H1 (cell line): Measurements from ENCODE around the gene FBXO2. TPM values are rescaled to one million over a fixed set of nuclear protein-coding genes. Genes with fewer than 3 reads are reported as not detected.

Experiments
- CTCF ChIA-PET: fragments of 300-600 bp; sonication (Branson Sonifier 250); formaldehyde crosslinking; loops from one replicate; lab custom pipeline; 2021; ENCODE audit not compliant: partially characterized antibody; lab: Charles Lee
- POLR2A ChIA-PET: fragments of 300-600 bp; sonication (Branson Sonifier 250); formaldehyde crosslinking; loops from one replicate; lab custom pipeline; 2021; ENCODE audit warnings: inconsistent platforms; ENCODE audit not compliant: partially characterized antibody; lab: Charles Lee
- DNase-seq, 2 experiments: peaks; one replicate each; pipeline versions ENCODE4 v3.0.0 to v3.0.0-alpha.2; 2010 to 2022; ENCODE audit warnings: low spot score in 2 of 2, low read depth in 1 of 2, mixed read lengths in 1 of 2
- FAIRE-seq: peaks from 2 replicates; lab custom pipeline; 2011; peaks lifted over from hg19 to GRCh38; lab: Jason Lieb, UNC
- H2AFZ ChIP-seq: 2 replicates; pipeline ENCODE4 v1.8.1; 2012; ENCODE audit warnings: low read length, inconsistent platforms
- H2AK5ac ChIP-seq: 2 replicates; pipeline ENCODE4 v1.6.1; 2013; ENCODE audit warnings: low read depth, low read length
- H2BK120ac ChIP-seq: replicated peaks from 2 replicates; pipeline ENCODE3; 2013; ENCODE audit warnings: low read depth, low read length, inconsistent platforms
- H2BK12ac ChIP-seq: 2 replicates; pipeline ENCODE4 v1.6.1; 2013; ENCODE audit warnings: low read depth, low read length
- H2BK15ac ChIP-seq: 2 replicates; pipeline ENCODE4 v1.6.1; 2013; ENCODE audit warnings: low read length
- H2BK20ac ChIP-seq: 2 replicates; pipeline ENCODE4 v1.6.1; 2013; ENCODE audit warnings: low read length
- H2BK5ac ChIP-seq: 2 replicates; pipeline ENCODE4 v1.6.1; 2013; ENCODE audit warnings: low read depth, low read length
- H3K14ac ChIP-seq: 2 replicates; pipeline ENCODE4 v1.6.1; 2013; ENCODE audit warnings: inconsistent platforms; ENCODE audit not compliant: insufficient read length
- H3K18ac ChIP-seq: 2 replicates; pipeline ENCODE4 v1.6.1; 2013; ENCODE audit warnings: low read length; ENCODE audit errors: extremely low read depth
- H3K23ac ChIP-seq: 2 replicates; pipeline ENCODE4 v1.6.1; 2013; ENCODE audit warnings: inconsistent platforms; ENCODE audit not compliant: insufficient read length
- H3K23me2 ChIP-seq: 2 replicates; pipeline ENCODE4 v1.6.1; 2013; ENCODE audit warnings: low read depth, low read length
- H3K27ac ChIP-seq: 2 replicates; pipeline ENCODE4 v1.6.1; 2011; ENCODE audit warnings: low read depth, low read length, inconsistent platforms
- H3K27me3 ChIP-seq, 4 experiments: replicated peaks in 1 of 4; 1 replicate in 1 of 4; 2 replicates in 3 of 4; pipeline versions ENCODE4 v1.6.1 to v1.8.1; 2011 to 2013; ENCODE audit warnings: low read length in 3 of 4, mild to moderate bottlenecking in 3 of 4, inconsistent platforms in 2 of 4, mixed read lengths in 2 of 4, moderate library complexity in 1 of 4; ENCODE audit not compliant: control insufficient read depth in 3 of 4, insufficient read depth in 3 of 4; ENCODE audit errors: extremely low read depth in 1 of 4
- H3K36me3 ChIP-seq, 4 experiments: 2 replicates each; pipeline versions ENCODE4 v1.6.1 to v1.8.1; 2011 to 2013; ENCODE audit warnings: mild to moderate bottlenecking in 4 of 4, low read length in 3 of 4, moderate library complexity in 2 of 4, control low read depth in 1 of 4, inconsistent platforms in 1 of 4; ENCODE audit not compliant: insufficient read depth in 4 of 4, control insufficient read depth in 2 of 4
- H3K4ac ChIP-seq: replicated peaks from 2 replicates; pipeline ENCODE3; 2013; ENCODE audit warnings: low read length, low read depth, mixed read lengths, inconsistent platforms; ENCODE audit not compliant: insufficient read length
- H3K4me1 ChIP-seq, 4 experiments: replicated peaks in 1 of 4; 1 replicate in 1 of 4; 2 replicates in 3 of 4; pipeline versions ENCODE4 v1.6.1 to v1.8.1; 2011 to 2013; ENCODE audit warnings: low read length in 3 of 4, inconsistent platforms in 2 of 4, mixed read lengths in 1 of 4; ENCODE audit not compliant: insufficient read depth in 4 of 4, control insufficient read depth in 3 of 4
- H3K4me2 ChIP-seq, 2 experiments: 2 replicates each; pipeline versions ENCODE4 v1.6.1 to v1.8.1; 2011 to 2013; ENCODE audit warnings: low read depth in 2 of 2, low read length in 2 of 2, control low read depth in 1 of 2, inconsistent platforms in 1 of 2, mild to moderate bottlenecking in 1 of 2; ENCODE audit not compliant: insufficient read depth in 1 of 2
- H3K4me3 ChIP-seq, 4 experiments: fragments of 200-600, 300-600 bp in 1 of 4; sonication (generic), shearing (Covaris generic), sonication (Bioruptor Twin) in 1 of 4; 2 replicates each; pipeline versions ENCODE4 v1.5.1 to v1.8.1; 2011 to 2016; ENCODE audit warnings: low read length in 4 of 4, low read depth in 3 of 4, control low read depth in 2 of 4, inconsistent platforms in 2 of 4, mild to moderate bottlenecking in 2 of 4, mixed read lengths in 1 of 4, moderate library complexity in 1 of 4; ENCODE audit not compliant: insufficient read depth in 2 of 4; ENCODE audit errors: extremely low read depth in 1 of 4
- H3K56ac ChIP-seq: replicated peaks from 2 replicates; pipeline ENCODE3; 2013; ENCODE audit warnings: low read depth, mild to moderate bottlenecking, mixed read lengths, low read length, inconsistent platforms; ENCODE audit not compliant: insufficient read length
- H3K79me1 ChIP-seq: 2 replicates; pipeline ENCODE4 v1.6.1; 2013; ENCODE audit warnings: low read depth, low read length, control low read depth
- H3K79me2 ChIP-seq, 2 experiments: 2 replicates each; pipeline versions ENCODE4 v1.6.1 to v1.8.1; 2012 to 2013; ENCODE audit warnings: low read length in 2 of 2, mild to moderate bottlenecking in 2 of 2, inconsistent platforms in 1 of 2; ENCODE audit not compliant: insufficient read depth in 2 of 2, control insufficient read depth in 1 of 2
- H3K9ac ChIP-seq, 4 experiments: replicated peaks in 1 of 4; 1 replicate in 1 of 4; 2 replicates in 3 of 4; pipeline versions ENCODE4 v1.6.1 to v1.8.1; 2011 to 2013; ENCODE audit warnings: low read depth in 3 of 4, low read length in 3 of 4, control low read depth in 2 of 4, mild to moderate bottlenecking in 2 of 4, moderate library complexity in 2 of 4, inconsistent platforms in 1 of 4; ENCODE audit errors: extremely low read depth in 1 of 4
- H3K9me3 ChIP-seq, 2 experiments: 2 replicates each; pipeline versions ENCODE4 v1.6.1 to v1.8.1; 2012 to 2013; ENCODE audit warnings: mild to moderate bottlenecking in 2 of 2, moderate library complexity in 2 of 2, control low read depth in 1 of 2, inconsistent platforms in 1 of 2, low read depth in 1 of 2, low read length in 1 of 2, mixed read lengths in 1 of 2; ENCODE audit not compliant: insufficient read depth in 2 of 2
- H4K20me1 ChIP-seq, 2 experiments: replicated peaks in 1 of 2; 2 replicates each; pipeline versions ENCODE3 to v1.8.1; 2011 to 2013; ENCODE audit warnings: inconsistent platforms in 2 of 2, low read length in 2 of 2, mild to moderate bottlenecking in 1 of 2; ENCODE audit not compliant: insufficient read depth in 2 of 2, control insufficient read depth in 1 of 2
- H4K5ac ChIP-seq: 2 replicates; pipeline ENCODE4 v1.6.1; 2013; ENCODE audit warnings: low read length, low read depth, mixed read lengths, inconsistent platforms; ENCODE audit not compliant: insufficient read length
- H4K8ac ChIP-seq: 2 replicates; pipeline ENCODE4 v1.8.0; 2013; ENCODE audit warnings: mild to moderate bottlenecking, moderate library complexity, low read length, inconsistent platforms; ENCODE audit not compliant: insufficient read depth; ENCODE audit errors: extremely low read depth
- H4K91ac ChIP-seq: replicated peaks from 2 replicates; pipeline ENCODE3; 2013; ENCODE audit warnings: low read length, mixed read lengths, inconsistent platforms; ENCODE audit not compliant: insufficient read length
- ASH2L ChIP-seq: fragments of 200-600, 300-600 bp; sonication (generic); IDR thresholded peaks from one replicate; pipeline ENCODE4 v1.7.1; 2017; ENCODE audit warnings: low read length
- ATF3 ChIP-seq: IDR thresholded peaks from 2 replicates; pipeline ENCODE4 v1.6.1; 2011; ENCODE audit warnings: low read depth, mild to moderate bottlenecking, low read length; ENCODE audit not compliant: insufficient read depth
- BCL11A ChIP-seq, 2 experiments: IDR thresholded peaks; one replicate each; pipeline ENCODE4 v1.6.1; 2011; ENCODE audit warnings: low read depth in 2 of 2, low read length in 2 of 2, mild to moderate bottlenecking in 2 of 2
- EGR1 ChIP-seq: IDR thresholded peaks from 2 replicates; pipeline ENCODE4 v1.6.1; 2011; ENCODE audit warnings: low read depth, low read length, borderline replicate concordance
- EZH2 ChIP-seq: fragments of 200-600 bp; sonication (generic); IDR thresholded peaks from 2 replicates; pipeline ENCODE4 v1.7.1; 2012; ENCODE audit warnings: low read depth, mild to moderate bottlenecking, moderate library complexity, low read length, inconsistent platforms; ENCODE audit not compliant: severe bottlenecking
- HDAC6 ChIP-seq: IDR thresholded peaks from one replicate; pipeline ENCODE4 v1.7.1; 2012; ENCODE audit warnings: low read depth, mild to moderate bottlenecking, inconsistent platforms, low read length, moderate library complexity
- KDM5A ChIP-seq: fragments of 200-600 bp; IDR thresholded peaks from 2 replicates; pipeline ENCODE4 v1.7.1; 2012; ENCODE audit warnings: mild to moderate bottlenecking, low read length, inconsistent platforms, mixed read lengths
- POLR2A ChIP-seq, 2 experiments: IDR thresholded peaks; 1 replicate in 1 of 2; 2 replicates in 1 of 2; pipeline ENCODE4 v1.6.1; 2011; ENCODE audit warnings: low read depth in 2 of 2, low read length in 2 of 2, mild to moderate bottlenecking in 2 of 2; ENCODE audit errors: control extremely low read depth in 1 of 2
- RAD21 ChIP-seq, 2 experiments: IDR thresholded peaks in 1 of 2; conservative IDR thresholded peaks in 1 of 2; 2 replicates each; pipeline ENCODE4 v1.6.1; 2011; ENCODE audit warnings: low read depth in 2 of 2, low read length in 2 of 2, improper control_type of control experiment in 1 of 2, inconsistent platforms in 1 of 2, mild to moderate bottlenecking in 1 of 2, moderate library complexity in 1 of 2
- WGBS, 2 experiments: shearing (Covaris generic) in 1 of 2; methylation state at CpG; one replicate each; pipeline versions ENCODE4 v1.1.6 to v1.1.7; 2013 to 2015; ENCODE audit warnings: low lambda C conversion rate in 2 of 2, mixed read lengths in 2 of 2, inconsistent platforms in 1 of 2, low coverage in 1 of 2, missing lambda C conversion rate in 1 of 2; ENCODE audit not compliant: insufficient replicate concordance in 2 of 2, insufficient coverage in 1 of 2, insufficient read length in 1 of 2; ENCODE audit errors: extremely low coverage in 1 of 2, missing lambda C conversion rate in 1 of 2; 5-methylcytosine and 5-hydroxymethylcytosine counted together
- polyA plus RNA-seq, 7 experiments: library from polyadenylated mRNA; depleted of rRNA in 3 of 7; stranded (reverse) in 5 of 7; unstranded in 2 of 7; fragments of >200 nt in 5 of 7; fragments of 200-250 nt in 2 of 7; gene quantifications; 1 replicate in 5 of 7; 2 replicates in 1 of 7; 4 replicates in 1 of 7; pipeline versions ENCODE4 v1.2.1 to v1.2.3, GENCODE V29; 2011 to 2013; ENCODE audit warnings: missing spikeins in 2 of 7, mixed read lengths in 2 of 7
- total RNA-seq: library from RNA; stranded (reverse); fragmentation: NEBNext Ultra II Directional; extraction: Animal tissue kit (Norgen Biotek cat#: 25700); gene quantifications from 2 replicates; pipeline ENCODE4 v1.2.1, GENCODE V29; 2021

Gene FBXO2
- total and polyA plus RNA-seq, 2 of the 8 experiments (the other 6 are each of a cell fraction or from before 2014, with no cell fraction given) = 51.3 to 57.9 TPM

- Histone ChIP-seq H2AK5ac (no peak overlapping the region), H3K18ac (no peak overlapping the region), H3K4ac (no peak overlapping the region), H2AFZ (no peak overlapping the region), H3K4me3 (no peak overlapping the region), H2BK12ac (no peak overlapping the region), H3K36me3 (no peaks in the 10 kb centered on the region), H3K9ac (no peak overlapping the region), H3K14ac (no peak overlapping the region), H4K20me1 (peaks cover 0 to 2% of the 10 kb centered on the region in 2 experiments), H4K91ac (no peak overlapping the region), H3K79me2 (no peaks in the 10 kb centered on the region), H2BK20ac (no peak overlapping the region), H3K4me2 (no peak overlapping the region), H3K4me1 (no peaks in the 10 kb centered on the region), H3K56ac (no peak overlapping the region), H4K5ac (no peak overlapping the region), H2BK15ac (no peak overlapping the region), H3K27me3 (no peaks in the 10 kb centered on the region), H3K23me2 (no peaks in the 10 kb centered on the region), H3K79me1 (no peaks in the 10 kb centered on the region), H3K27ac (no peak overlapping the region), H2BK5ac (no peak overlapping the region), H4K8ac (no peak overlapping the region), H3K23ac (no peak overlapping the region), H3K9me3 (no peaks in the 10 kb centered on the region), H2BK120ac (no peak overlapping the region)
- ChIA-PET CTCF (interaction anchor here (0.6 to 8.7 kb wide), 4 partner anchors 14 to 293 kb away, joined by 3 to 66 read pairs (median 4); no protein-coding TSS in a partner anchor), POLR2A (interaction anchor here (0.9 kb wide), 1 partner anchor 11 kb away, joined by 3 read pairs; no protein-coding TSS in a partner anchor)
- DNase-seq = no peak
- no peak for FAIRE-seq
- TF ChIP-seq POLR2A (IDR thresholded peaks at IDR 0.05; ENCODE audit: control extremely low read depth in 1 of 2, low read depth in 2 of 2, low read length in 2 of 2) (no peak), HDAC6 (no peak), EGR1 (no peak), ATF3 (no peak), EZH2 (no peak), KDM5A (no peak), BCL11A (IDR thresholded peaks at IDR 0.05; ENCODE audit: low read depth in 2 of 2, low read length in 2 of 2) (no peak), RAD21 (IDR thresholded peaks at IDR 0.05 in 1 of 2, conservative IDR thresholded peaks at IDR 0.05 in 1 of 2; ENCODE audit: low read depth in 2 of 2, low read length in 2 of 2) (no peak), ASH2L (no peak)
- WGBS, 2 experiments = 89% methylated on average over 14 of the region's 15 CpGs; no CpG with 5 or more reads in 1 of the 2 experiments
Observed at GRCh38 chr1:11629184-11630016, 24.8 kb downstream of the FBXO2 start.
